ENCODE measurements around the gene KDM5A.
"Not testable (repeated sequence)": the region's sequence is repeated elsewhere in the genome, so short reads cannot be mapped to it uniquely, and the experiment has no call there.

GRCh38 chr12:343036-343435 lies 46.1 kb downstream of the KDM5A start:
- not testable (repeated sequence) for TF ChIP-seq CTCF (IDR thresholded peaks at IDR 0.05; ENCODE audit: insufficient read depth, low read length, poor library complexity, severe bottlenecking); EZH2phosphoT487 (conservative IDR thresholded peaks at IDR 0.05; ENCODE audit: low read length)

Data from SU-DHL-6 (cell line).